HepG2 (cell line): ENCODE measurements around the gene ITGA7. TPM values are rescaled to one million over a fixed set of nuclear protein-coding genes. Genes with fewer than 3 reads are reported as not detected.

Experiments
- ATAC-seq: fragments of 200-7000 bp; cut with Tn5 transposase; 3 replicates; pipeline ENCODE4 v1.9.1; 2020; ENCODE audit warnings: mild to moderate bottlenecking, moderate library complexity
- BruUV-seq: library from RNA; stranded (reverse); fragments of 400-500 nt; replicated peaks from 2 replicates; lab custom pipeline; 2021; lab: Mats Ljungman, UMichigan
- CTCF ChIA-PET: fragments of 300-600 bp; formaldehyde crosslinking; extraction: SDS; loops from one replicate; lab custom pipeline; 2021; ENCODE audit warnings: low total read pairs, inconsistent platforms, low intra/inter-chr PET ratio; lab: Yijun Ruan, JAX
- POLR2A ChIA-PET: fragments of 350-600 bp; sonication (Branson Sonifier 250); formaldehyde crosslinking; loops from one replicate; lab custom pipeline; 2020; ENCODE audit warnings: antibody characterized with exemption, inconsistent platforms; lab: Yijun Ruan, JAX
- DNase-seq: peaks from one replicate; pipeline ENCODE4 v3.0.0-alpha.2; 2015; ENCODE audit warnings: low spot score
- FAIRE-seq: peaks from 3 replicates; lab custom pipeline; 2011; peaks lifted over from hg19 to GRCh38; lab: Jason Lieb, UNC
- H2AFZ ChIP-seq: one replicate; pipeline ENCODE4 v1.6.1; 2011; ENCODE audit warnings: low read length, inconsistent platforms
- H3K27ac ChIP-seq: fragments of 300-600 bp; 3 replicates; pipeline ENCODE4 v1.8.0; 2011; ENCODE audit warnings: mixed run types, mild to moderate bottlenecking, mixed read lengths, low read length, inconsistent platforms; ENCODE audit not compliant: insufficient read depth; ENCODE audit errors: extremely low read length
- H3K27me3 ChIP-seq, 2 experiments: fragments of 200-600 bp in 1 of 2; 2 replicates in 1 of 2; 3 replicates in 1 of 2; pipeline versions ENCODE4 v1.6.0 to v1.8.0; 2011; ENCODE audit warnings: low read length in 2 of 2, mild to moderate bottlenecking in 2 of 2, moderate library complexity in 2 of 2, inconsistent platforms in 1 of 2; ENCODE audit not compliant: insufficient read depth in 2 of 2, control insufficient read depth in 1 of 2
- H3K36me3 ChIP-seq, 2 experiments: fragments of 200-600 bp in 1 of 2; replicated peaks in 1 of 2; 2 replicates in 1 of 2; 3 replicates in 1 of 2; pipeline versions ENCODE4 v1.5.1 to v1.8.0; 2011; ENCODE audit warnings: low read length in 2 of 2, inconsistent platforms in 1 of 2; ENCODE audit not compliant: insufficient read depth in 2 of 2, control insufficient read depth in 1 of 2
- H3K4me1 ChIP-seq: 2 replicates; pipeline ENCODE4 v1.5.1; 2012; ENCODE audit warnings: low read length, inconsistent platforms; ENCODE audit not compliant: insufficient read depth
- H3K4me2 ChIP-seq: 2 replicates; pipeline ENCODE4 v1.6.0; 2011; ENCODE audit warnings: low read depth, low read length, inconsistent platforms
- H3K4me3 ChIP-seq, 3 experiments: fragments of 200-600 bp in 1 of 3; sonication (generic), shearing (Covaris generic) in 1 of 3; replicated peaks in 1 of 3; 2 replicates each; pipeline ENCODE4 v1.5.1; 2011 to 2016; ENCODE audit warnings: low read length in 3 of 3, inconsistent platforms in 2 of 3, low read depth in 2 of 3, mild to moderate bottlenecking in 2 of 3, control low read depth in 1 of 3, mixed read lengths in 1 of 3; ENCODE audit not compliant: insufficient read depth in 1 of 3
- H3K79me2 ChIP-seq: one replicate; pipeline ENCODE4 v1.6.1; 2011; ENCODE audit warnings: low read length, inconsistent platforms; ENCODE audit not compliant: insufficient read depth
- H3K9ac ChIP-seq: 2 replicates; pipeline ENCODE4 v1.6.0; 2011; ENCODE audit warnings: mild to moderate bottlenecking, low read depth, low read length, inconsistent platforms; ENCODE audit not compliant: insufficient read depth
- H3K9me3 ChIP-seq: 2 replicates; pipeline ENCODE4 v1.5.1; 2012; ENCODE audit warnings: mild to moderate bottlenecking, low read length
- H4K20me1 ChIP-seq: 2 replicates; pipeline ENCODE4 v1.6.0; 2011; ENCODE audit warnings: inconsistent platforms, mild to moderate bottlenecking, low read length, moderate library complexity; ENCODE audit not compliant: insufficient read depth
- AKAP8 ChIP-seq: sonication (generic); formaldehyde crosslinking; IDR thresholded peaks from 2 replicates; pipeline ENCODE4 v1.5.1; 2020; ENCODE audit warnings: mild to moderate bottlenecking, missing genetic modification reagents
- CEBPB ChIP-seq: IDR thresholded peaks from 2 replicates; pipeline ENCODE4 v1.6.1; 2011; ENCODE audit warnings: low read depth, low read length, improper control_type of control experiment, borderline replicate concordance
- EZH2 ChIP-seq: conservative IDR thresholded peaks from 2 replicates; pipeline ENCODE4 v1.6.1; 2012; ENCODE audit warnings: mild to moderate bottlenecking, low read depth, low read length, moderate library complexity
- FOSL2 ChIP-seq: sonication (generic); formaldehyde crosslinking; IDR thresholded peaks from 2 replicates; pipeline ENCODE4 v1.4.0; 2020; ENCODE audit warnings: missing genetic modification reagents
- KDM4B ChIP-seq: sonication (generic); formaldehyde crosslinking; IDR thresholded peaks from 2 replicates; pipeline ENCODE4 v1.4.0; 2020; ENCODE audit warnings: missing genetic modification reagents
- PREB ChIP-seq: sonication (generic); formaldehyde crosslinking; IDR thresholded peaks from 2 replicates; pipeline ENCODE4 v1.4.0; 2020; ENCODE audit warnings: missing genetic modification reagents
- RBM39 ChIP-seq: fragments of 200-400 bp; formaldehyde crosslinking; IDR thresholded peaks from one replicate; pipeline ENCODE4 v1.6.1; 2018; ENCODE audit warnings: antibody characterized with exemption, mild to moderate bottlenecking, low read depth, low read length; ENCODE audit not compliant: poor library complexity, severe bottlenecking
- SAFB2 ChIP-seq: sonication (generic); formaldehyde crosslinking; IDR thresholded peaks from 2 replicates; pipeline ENCODE4 v1.5.1; 2020; ENCODE audit warnings: missing genetic modification reagents, low read depth, mild to moderate bottlenecking, borderline replicate concordance
- SMC3 ChIP-seq: IDR thresholded peaks from 2 replicates; pipeline ENCODE4 v1.6.1; 2011; ENCODE audit warnings: low read length, improper control_type of control experiment
- SP1 ChIP-seq, 2 experiments: fragments of 450-650 bp in 1 of 2; sonication (generic) in 1 of 2; formaldehyde crosslinking in 1 of 2; IDR thresholded peaks; 2 replicates each; pipeline versions ENCODE4 v1.4.0 to v1.6.1; 2016 to 2020; ENCODE audit warnings: missing genetic modification reagents in 1 of 2
- TAF1 ChIP-seq: sonication (generic); formaldehyde crosslinking; IDR thresholded peaks from 2 replicates; pipeline ENCODE4 v1.4.0; 2020; ENCODE audit warnings: missing genetic modification reagents
- TCF12 ChIP-seq, 2 experiments: fragments of 450-650 bp in 1 of 2; sonication (generic) in 1 of 2; formaldehyde crosslinking in 1 of 2; IDR thresholded peaks; 2 replicates each; pipeline versions ENCODE4 v1.6.1 to v1.8.0; 2017 to 2022; ENCODE audit warnings: antibody characterized with exemption in 1 of 2, mild to moderate bottlenecking in 1 of 2, missing genetic modification reagents in 1 of 2, moderate library complexity in 1 of 2
- ZFP36L2 ChIP-seq: sonication (generic); formaldehyde crosslinking; IDR thresholded peaks from 2 replicates; pipeline ENCODE4 v1.4.0; 2020; ENCODE audit warnings: missing genetic modification reagents
- ZNF234 ChIP-seq: sonication (generic); formaldehyde crosslinking; conservative IDR thresholded peaks from 2 replicates; pipeline ENCODE4 v1.5.1; 2020; ENCODE audit warnings: mild to moderate bottlenecking, missing genetic modification reagents
- ZNF274 ChIP-seq: sonication (generic); formaldehyde crosslinking; IDR thresholded peaks from 2 replicates; pipeline ENCODE4 v1.5.1; 2020; ENCODE audit warnings: mild to moderate bottlenecking, missing genetic modification reagents
- ZNF282 ChIP-seq: fragments of 450-650 bp; IDR thresholded peaks from 2 replicates; pipeline ENCODE4 v1.6.1; 2018; ENCODE audit not compliant: partially characterized antibody
- ZNF703 ChIP-seq: sonication (generic); formaldehyde crosslinking; IDR thresholded peaks from 2 replicates; pipeline ENCODE4 v1.5.1; 2020; ENCODE audit warnings: missing genetic modification reagents, mild to moderate bottlenecking, moderate library complexity, borderline replicate concordance
- WGBS: methylation state at CpG from one replicate; pipeline ENCODE4 v1.1.6; 2017; ENCODE audit warnings: low lambda C conversion rate; 5-methylcytosine and 5-hydroxymethylcytosine counted together
- in situ Hi-C: cut with HindIII; loops from 2 replicates; pipeline ENCODE4 v1.10.0; 2017; ENCODE audit warnings: low pct_unique_long_range_greater_than_20kb; ENCODE audit not compliant: extremely low pct_ligation_motif_present
- intact Hi-C: fragments of 100-400 bp; cut with micrococcal nuclease; formaldehyde crosslinking; loops from one replicate; pipeline ENCODE4 v1.10.0; 2022; ENCODE audit not compliant: unreplicated experiment
- polyA plus RNA-seq, 8 experiments: library from polyadenylated mRNA; depleted of rRNA in 3 of 8; stranded (reverse) in 7 of 8; unstranded in 1 of 8; fragments of >200 nt; fragmentation: Illumina TruSeq in 4 of 8; extraction: Trizol in 4 of 8; gene quantifications; 2 replicates each; pipeline versions ENCODE4 v1.2.1 to v1.2.3, GENCODE V29; 2011 to 2016; ENCODE audit warnings: low read depth in 4 of 8, missing spikeins in 1 of 8, mixed read lengths in 1 of 8; ENCODE audit not compliant: insufficient read depth in 1 of 8
- total RNA-seq, 5 experiments: library from RNA; depleted of rRNA; stranded (reverse); fragments of >200 nt; fragmentation: Illumina TruSeq; extraction: Trizol; gene quantifications; 2 replicates each; pipeline ENCODE4 v1.2.3, GENCODE V29; 2016; ENCODE audit warnings: low read depth in 1 of 5
- TF ChIP-seq, protein P1 (sequence below): sonication (generic); formaldehyde crosslinking; IDR thresholded peaks from 2 replicates; pipeline ENCODE4 v1.8.0; 2022; ENCODE audit warnings: missing genetic modification reagents, mild to moderate bottlenecking, borderline replicate concordance
- TF ChIP-seq, protein P2 (sequence below): sonication (generic); formaldehyde crosslinking; conservative IDR thresholded peaks from 2 replicates; pipeline ENCODE4 v1.5.0; 2020; ENCODE audit warnings: missing genetic modification reagents
- TF ChIP-seq, protein P3 (sequence below): IDR thresholded peaks from 2 replicates; pipeline ENCODE4 v1.6.1; 2012; ENCODE audit warnings: inconsistent platforms

Gene ITGA7
- total and polyA plus RNA-seq, 2 of the 13 experiments (the other 11 are each of a cell fraction or from before 2014, with no cell fraction given), result 0.65 to 0.75 TPM

- TF ChIP-seq, protein P1, sequence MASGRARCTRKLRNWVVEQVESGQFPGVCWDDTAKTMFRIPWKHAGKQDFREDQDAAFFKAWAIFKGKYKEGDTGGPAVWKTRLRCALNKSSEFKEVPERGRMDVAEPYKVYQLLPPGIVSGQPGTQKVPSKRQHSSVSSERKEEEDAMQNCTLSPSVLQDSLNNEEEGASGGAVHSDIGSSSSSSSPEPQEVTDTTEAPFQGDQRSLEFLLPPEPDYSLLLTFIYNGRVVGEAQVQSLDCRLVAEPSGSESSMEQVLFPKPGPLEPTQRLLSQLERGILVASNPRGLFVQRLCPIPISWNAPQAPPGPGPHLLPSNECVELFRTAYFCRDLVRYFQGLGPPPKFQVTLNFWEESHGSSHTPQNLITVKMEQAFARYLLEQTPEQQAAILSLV (CRISPR knock-in tag), result no peak
- TF ChIP-seq, protein P2, sequence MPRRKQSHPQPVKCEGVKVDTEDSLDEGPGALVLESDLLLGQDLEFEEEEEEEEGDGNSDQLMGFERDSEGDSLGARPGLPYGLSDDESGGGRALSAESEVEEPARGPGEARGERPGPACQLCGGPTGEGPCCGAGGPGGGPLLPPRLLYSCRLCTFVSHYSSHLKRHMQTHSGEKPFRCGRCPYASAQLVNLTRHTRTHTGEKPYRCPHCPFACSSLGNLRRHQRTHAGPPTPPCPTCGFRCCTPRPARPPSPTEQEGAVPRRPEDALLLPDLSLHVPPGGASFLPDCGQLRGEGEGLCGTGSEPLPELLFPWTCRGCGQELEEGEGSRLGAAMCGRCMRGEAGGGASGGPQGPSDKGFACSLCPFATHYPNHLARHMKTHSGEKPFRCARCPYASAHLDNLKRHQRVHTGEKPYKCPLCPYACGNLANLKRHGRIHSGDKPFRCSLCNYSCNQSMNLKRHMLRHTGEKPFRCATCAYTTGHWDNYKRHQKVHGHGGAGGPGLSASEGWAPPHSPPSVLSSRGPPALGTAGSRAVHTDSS (CRISPR knock-in tag), result no peak
- no peak for TF ChIP-seq ZNF282
- TF ChIP-seq SP1 (IDR thresholded peaks at IDR 0.05), result no peak
- no peak for TF ChIP-seq SP1 (CRISPR knock-in tag; IDR thresholded peaks at IDR 0.05)
- no peak for TF ChIP-seq TCF12 (IDR thresholded peaks at IDR 0.05)
- TF ChIP-seq TCF12 (CRISPR knock-in tag; IDR thresholded peaks at IDR 0.05), result no peak
- TF ChIP-seq PREB, result no peak
- TF ChIP-seq SAFB2 (CRISPR knock-in tag), result no peak
Observed at GRCh38 chr12:55708695-55709233, 1.1 kb upstream of the ITGA7 start (continued).

GRCh38 chr12:55707219-55707671 is 459 bp downstream of the ITGA7 start:
- H3K27ac ChIP-seq, result no peak overlapping the region
- H3K27me3 ChIP-seq, result peaks cover 1 to 61% of the 10 kb centered on the region in 2 experiments; a peak in 4 of 5 replicates
- no peak overlapping the region for H3K9ac ChIP-seq
- H3K79me2 ChIP-seq, result no peaks in the 10 kb centered on the region
- peak overlapping the region; percentile 29 to 71 (median 51); a peak in 5 of 6 replicates for H3K4me3 ChIP-seq
- no peaks in the 10 kb centered on the region for H3K36me3 ChIP-seq
- H4K20me1 ChIP-seq, result no peaks in the 10 kb centered on the region; the same call in 1 of the 2 replicates
- WGBS, result 21% methylated on average over 3 of the region's 22 CpGs
- CTCF ChIA-PET, result no interaction called here
- no TSS peak for BruUV-seq
- ATAC-seq (peak; percentile 11; the same call in 2 of the 3 replicates), FAIRE-seq (no peak), DNase-seq (no peak)
- H3K4me1 ChIP-seq, result peaks cover 56% of the 10 kb centered on the region
- POLR2A ChIA-PET, result interaction anchor here (2.1 to 3.4 kb wide), 2 partner anchors 9 to 26 kb away, joined by 9 to 14 read pairs; partner anchors contain the start of gene BLOC1S1
- H2AFZ ChIP-seq, result no peak overlapping the region
- in situ Hi-C loops, result no loop called here
- intact Hi-C loops, result loop anchor here (2.0 kb wide), 1 partner anchor 14 kb away; the partner anchor contains the start of gene RDH5
- peak overlapping the region; percentile 75 for H3K4me2 ChIP-seq
- H3K9me3 ChIP-seq, result no peaks in the 10 kb centered on the region
- TF ChIP-seq, protein P3, sequence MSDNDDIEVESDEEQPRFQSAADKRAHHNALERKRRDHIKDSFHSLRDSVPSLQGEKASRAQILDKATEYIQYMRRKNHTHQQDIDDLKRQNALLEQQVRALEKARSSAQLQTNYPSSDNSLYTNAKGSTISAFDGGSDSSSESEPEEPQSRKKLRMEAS, result no peak
- TF ChIP-seq ZNF274 (CRISPR knock-in tag), result 0 out of 2 replicates have a peak, but pooled peaks have one; percentile 14
- no peak for TF ChIP-seq ZNF234 (CRISPR knock-in tag)
- TF ChIP-seq ZFP36L2 (CRISPR knock-in tag), result no peak
- TF ChIP-seq FOSL2 (CRISPR knock-in tag), result peak; percentile 77
- no peak for TF ChIP-seq RBM39
- no peak for TF ChIP-seq ZNF703
- no peak for TF ChIP-seq AKAP8 (CRISPR knock-in tag)
- TF ChIP-seq CEBPB, result peak; percentile 55; the same call in 1 of the 2 replicates
- no peak for TF ChIP-seq SMC3
- peak; percentile 78; the same call in 1 of the 2 replicates for TF ChIP-seq EZH2
- no peak for TF ChIP-seq KDM4B (CRISPR knock-in tag)
- TF ChIP-seq TAF1 (CRISPR knock-in tag), result no peak
